ENCODE measurements around the gene HOGA1. TPM values are rescaled to one million over a fixed set of nuclear protein-coding genes. Genes with fewer than 3 reads are reported as not detected.

HOGA1 gene
- total and polyA plus RNA-seq, 2 donors (not counting 3 experiments of a cell fraction or from before 2014, with no cell fraction given): 0.44 to 0.91 TPM

- Histone ChIP-seq H3K36me3 (ENCODE audit: control insufficient read depth in 2 of 2, extremely low read depth in 1 of 2, insufficient read depth in 2 of 2, low read length in 2 of 2) (peaks cover 0 to 2% of the 10 kb centered on the region in 2 experiments), H3K9me1 (replicated peaks; ENCODE audit: control insufficient read depth, extremely low read depth, insufficient read depth, low read length) (no peaks in the 10 kb centered on the region), H3K9me3 (replicated peaks; ENCODE audit: control insufficient read depth, insufficient read depth, low read length) (no peaks in the 10 kb centered on the region), H3K4me1 (ENCODE audit: control insufficient read depth, extremely low read depth, insufficient read depth, low read length) (peaks cover 35% of the 10 kb centered on the region), H3K9ac (replicated peaks; ENCODE audit: extremely low read depth, insufficient read depth, low read length) (no peak overlapping the region), H2AFZ (ENCODE audit: low read depth, low read length) (no peak overlapping the region), H3K4me2 (ENCODE audit: insufficient read depth, low read length) (no peak overlapping the region), H4K20me1 (replicated peaks; ENCODE audit: control insufficient read depth, extremely low read depth, insufficient read depth, low read length) (no peaks in the 10 kb centered on the region), H3K27me3 (ENCODE audit: control insufficient read depth in 2 of 2, insufficient read depth in 2 of 2, low read length in 2 of 2) (no peaks in the 10 kb centered on the region), H3K79me2 (ENCODE audit: control insufficient read depth, insufficient read depth, low read length) (no peaks in the 10 kb centered on the region), H3K4me3 (replicated peaks in 1 of 3; ENCODE audit: insufficient read depth in 1 of 3, low read depth in 1 of 3, low read length in 3 of 3) (no peak overlapping the region), H3K27ac (ENCODE audit: insufficient read depth, low read depth, low read length) (no peak overlapping the region)
- TF ChIP-seq EZH2 (IDR thresholded peaks at IDR 0.05; ENCODE audit: borderline replicate concordance, low read depth, low read length, severe bottlenecking) (no peak), FOS (IDR thresholded peaks at IDR 0.05; ENCODE audit: borderline replicate concordance, insufficient read depth, low read length) (no peak), POLR2A (IDR thresholded peaks at IDR 0.05; ENCODE audit: low read depth, low read length) (no peak), CTCF (IDR thresholded peaks at IDR 0.05; ENCODE audit: extremely low read depth in 1 of 2, insufficient read depth in 1 of 2, low read depth in 1 of 2, low read length in 2 of 2) (no peak), POLR2AphosphoS5 (IDR thresholded peaks at IDR 0.05; ENCODE audit: insufficient read depth, low read depth, low read length) (no peak), JUN (IDR thresholded peaks at IDR 0.05; ENCODE audit: borderline replicate concordance, insufficient read depth, insufficient read length, low read depth) (no peak), MAX (IDR thresholded peaks at IDR 0.05; ENCODE audit: insufficient read depth, insufficient read length) (no peak), MYC (IDR thresholded peaks at IDR 0.05; ENCODE audit: low read depth, low read length) (no peak), GATA2 (IDR thresholded peaks at IDR 0.05; ENCODE audit: insufficient read depth, insufficient read length, low read depth, low read length) (no peak)
- POLR2A ChIA-PET: no interaction called here
- FAIRE-seq (peak; percentile 26), DNase-seq (ENCODE audit: low read depth, low spot score) (peak; percentile 32)
- no TSS peak for BruUV-seq (replicated peaks)
- intact Hi-C loops (cut with micrococcal nuclease): no loop called here
- dilution Hi-C loops (cut with MboI; ENCODE audit: extremely low pct_ligation_motif_present, low sequenced_read_pairs): no loop called here
- CTCF ChIA-PET: interaction anchor here (1.1 to 2.3 kb wide), 4 partner anchors 12 to 80 kb away, joined by 3 to 18 read pairs (median 4); no protein-coding TSS in a partner anchor
Measured at GRCh38 chr10:97546456-97547270, 37.5 kb upstream of the HOGA1 start.
